ENCODE results near the gene LAGE3. TPM values are rescaled to one million over a fixed set of nuclear protein-coding genes. Genes with fewer than 3 reads are reported as not detected.

LAGE3 gene
- total and polyA plus RNA-seq, 2 donors (not counting 3 experiments of a cell fraction or from before 2014, with no cell fraction given), result 14.3 to 31.9 TPM

- Histone ChIP-seq H3K79me2 (ENCODE audit: control insufficient read depth, insufficient read depth, low read length) (peaks cover 46% of the 10 kb centered on the region), H3K4me1 (ENCODE audit: control insufficient read depth, extremely low read depth, insufficient read depth, low read length) (peaks cover 7% of the 10 kb centered on the region), H3K9me3 (replicated peaks; ENCODE audit: control insufficient read depth, insufficient read depth, low read length) (no peaks in the 10 kb centered on the region), H3K27me3 (ENCODE audit: control insufficient read depth in 2 of 2, insufficient read depth in 2 of 2, low read length in 2 of 2) (no peaks in the 10 kb centered on the region), H3K4me2 (ENCODE audit: insufficient read depth, low read length) (no peak overlapping the region), H3K4me3 (replicated peaks in 1 of 3; ENCODE audit: insufficient read depth in 1 of 3, low read depth in 1 of 3, low read length in 3 of 3) (no peak overlapping the region), H2AFZ (ENCODE audit: low read depth, low read length) (no peak overlapping the region), H3K9ac (replicated peaks; ENCODE audit: extremely low read depth, insufficient read depth, low read length) (no peak overlapping the region), H3K9me1 (replicated peaks; ENCODE audit: control insufficient read depth, extremely low read depth, insufficient read depth, low read length) (no peaks in the 10 kb centered on the region), H4K20me1 (replicated peaks; ENCODE audit: control insufficient read depth, extremely low read depth, insufficient read depth, low read length) (no peaks in the 10 kb centered on the region), H3K36me3 (ENCODE audit: control insufficient read depth in 2 of 2, extremely low read depth in 1 of 2, insufficient read depth in 2 of 2, low read length in 2 of 2) (peaks cover 4 to 26% of the 10 kb centered on the region in 2 experiments), H3K27ac (ENCODE audit: insufficient read depth, low read depth, low read length) (no peak overlapping the region)
- DNase-seq (ENCODE audit: low read depth, low spot score) (no peak), FAIRE-seq (no peak)
- ChIA-PET CTCF (no interaction called here), POLR2A (no interaction called here)
- dilution Hi-C loops (cut with MboI; ENCODE audit: extremely low pct_ligation_motif_present, low sequenced_read_pairs), result no loop called here
- BruUV-seq (replicated peaks), result no TSS peak
- TF ChIP-seq POLR2AphosphoS5 (IDR thresholded peaks at IDR 0.05; ENCODE audit: insufficient read depth, low read depth, low read length), result no peak
- no peak for TF ChIP-seq POLR2A (IDR thresholded peaks at IDR 0.05; ENCODE audit: low read depth, low read length)
- TF ChIP-seq JUN (IDR thresholded peaks at IDR 0.05; ENCODE audit: borderline replicate concordance, insufficient read depth, insufficient read length, low read depth), result no peak
- no peak for TF ChIP-seq GATA2 (IDR thresholded peaks at IDR 0.05; ENCODE audit: insufficient read depth, insufficient read length, low read depth, low read length)
- no peak for TF ChIP-seq FOS (IDR thresholded peaks at IDR 0.05; ENCODE audit: borderline replicate concordance, insufficient read depth, low read length)
- no peak for TF ChIP-seq MYC (IDR thresholded peaks at IDR 0.05; ENCODE audit: low read depth, low read length)
- TF ChIP-seq MAX (IDR thresholded peaks at IDR 0.05; ENCODE audit: insufficient read depth, insufficient read length), result no peak
- TF ChIP-seq, protein P1, sequence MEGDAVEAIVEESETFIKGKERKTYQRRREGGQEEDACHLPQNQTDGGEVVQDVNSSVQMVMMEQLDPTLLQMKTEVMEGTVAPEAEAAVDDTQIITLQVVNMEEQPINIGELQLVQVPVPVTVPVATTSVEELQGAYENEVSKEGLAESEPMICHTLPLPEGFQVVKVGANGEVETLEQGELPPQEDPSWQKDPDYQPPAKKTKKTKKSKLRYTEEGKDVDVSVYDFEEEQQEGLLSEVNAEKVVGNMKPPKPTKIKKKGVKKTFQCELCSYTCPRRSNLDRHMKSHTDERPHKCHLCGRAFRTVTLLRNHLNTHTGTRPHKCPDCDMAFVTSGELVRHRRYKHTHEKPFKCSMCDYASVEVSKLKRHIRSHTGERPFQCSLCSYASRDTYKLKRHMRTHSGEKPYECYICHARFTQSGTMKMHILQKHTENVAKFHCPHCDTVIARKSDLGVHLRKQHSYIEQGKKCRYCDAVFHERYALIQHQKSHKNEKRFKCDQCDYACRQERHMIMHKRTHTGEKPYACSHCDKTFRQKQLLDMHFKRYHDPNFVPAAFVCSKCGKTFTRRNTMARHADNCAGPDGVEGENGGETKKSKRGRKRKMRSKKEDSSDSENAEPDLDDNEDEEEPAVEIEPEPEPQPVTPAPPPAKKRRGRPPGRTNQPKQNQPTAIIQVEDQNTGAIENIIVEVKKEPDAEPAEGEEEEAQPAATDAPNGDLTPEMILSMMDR (IDR thresholded peaks at IDR 0.05; ENCODE audit: extremely low read depth in 1 of 2, insufficient read depth in 1 of 2, low read depth in 1 of 2, low read length in 2 of 2), result no peak
- TF ChIP-seq EZH2 (IDR thresholded peaks at IDR 0.05; ENCODE audit: borderline replicate concordance, low read depth, low read length, severe bottlenecking), result no peak
- intact Hi-C loops (cut with micrococcal nuclease), result loop anchor here (5.0 kb wide), 2 partner anchors 33 to 37 kb away; partner anchors contain the start of genes DNASE1L1 and LAGE3
Measured at GRCh38 chrX:154439841-154440240, 39.2 kb downstream of the LAGE3 start.

Measured in endothelial cell of umbilical vein (primary cell).